Measurements from ENCODE around the gene UGDH. TPM values are rescaled to one million over a fixed set of nuclear protein-coding genes. Genes with fewer than 3 reads are reported as not detected.

Gene UGDH
- total RNA-seq, 1 donor from 2014 or later: 157 TPM

GRCh38 chr4:39565878-39566600 lies 38.8 kb upstream of the UGDH start:
- H3K27ac Mint-ChIP-seq: no peak overlapping the region
- H3K36me3 Mint-ChIP-seq: peaks cover 14% of the 10 kb centered on the region

GRCh38 chr4:39563346-39563847 lies 36.2 kb upstream of the UGDH start:
- no peaks in the 10 kb centered on the region for H3K36me3 ChIP-seq
- no peaks in the 10 kb centered on the region for H4K20me1 ChIP-seq (ENCODE audit: low read depth)
- H3K4me2 ChIP-seq: no peak overlapping the region
- TF ChIP-seq EZH2 (IDR thresholded peaks at IDR 0.05) (no peak), EZH2phosphoT487 (IDR thresholded peaks at IDR 0.05) (no peak)
- TF ChIP-seq, protein P1, sequence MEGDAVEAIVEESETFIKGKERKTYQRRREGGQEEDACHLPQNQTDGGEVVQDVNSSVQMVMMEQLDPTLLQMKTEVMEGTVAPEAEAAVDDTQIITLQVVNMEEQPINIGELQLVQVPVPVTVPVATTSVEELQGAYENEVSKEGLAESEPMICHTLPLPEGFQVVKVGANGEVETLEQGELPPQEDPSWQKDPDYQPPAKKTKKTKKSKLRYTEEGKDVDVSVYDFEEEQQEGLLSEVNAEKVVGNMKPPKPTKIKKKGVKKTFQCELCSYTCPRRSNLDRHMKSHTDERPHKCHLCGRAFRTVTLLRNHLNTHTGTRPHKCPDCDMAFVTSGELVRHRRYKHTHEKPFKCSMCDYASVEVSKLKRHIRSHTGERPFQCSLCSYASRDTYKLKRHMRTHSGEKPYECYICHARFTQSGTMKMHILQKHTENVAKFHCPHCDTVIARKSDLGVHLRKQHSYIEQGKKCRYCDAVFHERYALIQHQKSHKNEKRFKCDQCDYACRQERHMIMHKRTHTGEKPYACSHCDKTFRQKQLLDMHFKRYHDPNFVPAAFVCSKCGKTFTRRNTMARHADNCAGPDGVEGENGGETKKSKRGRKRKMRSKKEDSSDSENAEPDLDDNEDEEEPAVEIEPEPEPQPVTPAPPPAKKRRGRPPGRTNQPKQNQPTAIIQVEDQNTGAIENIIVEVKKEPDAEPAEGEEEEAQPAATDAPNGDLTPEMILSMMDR (IDR thresholded peaks at IDR 0.05): no peak
- peaks cover 15% of the 10 kb centered on the region for H3K36me3 Mint-ChIP-seq
- H3K79me2 ChIP-seq (ENCODE audit: low read depth): no peaks in the 10 kb centered on the region
- H3K4me3 ChIP-seq: no peak overlapping the region
- no peaks in the 10 kb centered on the region for H3K27me3 ChIP-seq
- no peak for DNase-seq (ENCODE audit: low spot score)
- no peak overlapping the region for H3K27ac ChIP-seq
- peaks cover 6% of the 10 kb centered on the region for H3K9me3 Mint-ChIP-seq
- H3F3A ChIP-seq (ENCODE audit: low read depth): peaks cover 26% of the 10 kb centered on the region
- peaks cover 16% of the 10 kb centered on the region for H3K4me1 Mint-ChIP-seq
- peaks cover 13% of the 10 kb centered on the region for H3K4me1 ChIP-seq
- H3K27ac Mint-ChIP-seq: no peak overlapping the region
- no peak overlapping the region for H3K9ac ChIP-seq
- H3K9me3 ChIP-seq (ENCODE audit: low read depth): no peaks in the 10 kb centered on the region
- no peak overlapping the region for H3K4me3 Mint-ChIP-seq
- H2AFZ ChIP-seq (replicated peaks): no peak overlapping the region
- H3K27me3 Mint-ChIP-seq (ENCODE audit: insufficient read depth, low read depth): peaks cover 3% of the 10 kb centered on the region

More at GRCh38 chr4:39565878-39566600, 38.8 kb upstream of the UGDH start:
- Histone ChIP-seq H3K4me1 (no peaks in the 10 kb centered on the region), H3K79me2 (ENCODE audit: low read depth) (no peaks in the 10 kb centered on the region), H3K9me3 (ENCODE audit: low read depth) (no peaks in the 10 kb centered on the region), H4K20me1 (ENCODE audit: low read depth) (no peaks in the 10 kb centered on the region), H3K9ac (no peak overlapping the region), H3K4me2 (no peak overlapping the region), H3K4me3 (no peak overlapping the region), H3K36me3 (no peaks in the 10 kb centered on the region), H2AFZ (replicated peaks) (no peak overlapping the region), H3F3A (ENCODE audit: low read depth) (peaks cover 6% of the 10 kb centered on the region), H3K27ac (no peak overlapping the region), H3K27me3 (no peaks in the 10 kb centered on the region)
- Mint-ChIP-seq H3K4me1 (no peaks in the 10 kb centered on the region), H3K27me3 (ENCODE audit: insufficient read depth, low read depth) (peaks cover 3% of the 10 kb centered on the region), H3K4me3 (no peak overlapping the region), H3K9me3 (peaks cover 6% of the 10 kb centered on the region)
- no peak for TF ChIP-seq EZH2 (IDR thresholded peaks at IDR 0.05)
- TF ChIP-seq, protein P1 (IDR thresholded peaks at IDR 0.05): no peak
- no peak for DNase-seq (ENCODE audit: low spot score)

GRCh38 chr4:39562792-39563191 lies 35.6 kb upstream of the UGDH start:
- TF ChIP-seq, protein P1 (IDR thresholded peaks at IDR 0.05): no peak
- TF ChIP-seq EZH2phosphoT487 (IDR thresholded peaks at IDR 0.05) (no peak), EZH2 (IDR thresholded peaks at IDR 0.05) (no peak)
- no peak for DNase-seq (ENCODE audit: low spot score)
- Mint-ChIP-seq H3K4me3 (no peak overlapping the region), H3K27ac (no peak overlapping the region), H3K9me3 (peaks cover 6% of the 10 kb centered on the region), H3K4me1 (peaks cover 20% of the 10 kb centered on the region), H3K27me3 (ENCODE audit: insufficient read depth, low read depth) (peaks cover 3% of the 10 kb centered on the region), H3K36me3 (peaks cover 15% of the 10 kb centered on the region)
- Histone ChIP-seq H3K79me2 (ENCODE audit: low read depth) (no peaks in the 10 kb centered on the region), H2AFZ (replicated peaks) (no peak overlapping the region), H3K27ac (no peak overlapping the region), H3F3A (ENCODE audit: low read depth) (peaks cover 32% of the 10 kb centered on the region), H3K4me2 (no peak overlapping the region), H3K4me3 (no peak overlapping the region), H3K27me3 (no peaks in the 10 kb centered on the region), H3K9ac (no peak overlapping the region), H3K36me3 (no peaks in the 10 kb centered on the region), H3K9me3 (ENCODE audit: low read depth) (no peaks in the 10 kb centered on the region), H3K4me1 (peaks cover 17% of the 10 kb centered on the region), H4K20me1 (ENCODE audit: low read depth) (no peaks in the 10 kb centered on the region)

Measured in neural progenitor cell (in vitro differentiated cells).